Adipose tissue (tissue), 3 donors: ENCODE data around the gene CRYZ. TPM values are rescaled to one million over a fixed set of nuclear protein-coding genes. Genes with fewer than 3 reads are reported as not detected.
"Not testable (repeated sequence)": the region's sequence is repeated elsewhere in the genome, so short reads cannot be mapped to it uniquely, and the experiment has no call there.

Experiments
- H3K27ac ChIP-seq: one replicate; pipeline ENCODE4 v1.5.1; 2013; ENCODE audit warnings: low read depth, low read length
- WGBS, 3 donors: extraction: QIAGEN DNeasy Blood & Tissue Kit; methylation state at CpG; one replicate each; pipeline ENCODE4 v1.1.7; 2013; 5-methylcytosine and 5-hydroxymethylcytosine counted together
- polyA plus RNA-seq, 3 donors: library from polyadenylated mRNA; stranded (reverse); fragments of 200-250 nt; gene quantifications; one replicate each; pipeline ENCODE4 v1.2.3, GENCODE V29; 2013
- donor health status: healthy with polysubstance abuse.
- donor health status: Bipolar disorder and iron deficiency.
- donor health status: healthy.

The CRYZ gene
- polyA plus RNA-seq, 3 donors: 21.4 to 30.2 (median 26.3) TPM

- H3K27ac ChIP-seq: no peak overlapping the region
- 26 to 33% (median 29%) methylated on average over 5 of the region's 5 CpGs for WGBS, 3 donors
Measured at GRCh38 chr1:74689621-74690363, 43.1 kb downstream of the CRYZ start.

- 67 to 84% (median 83%) methylated on average over 4 of the region's 4 CpGs for WGBS, 3 donors
- no peak overlapping the region for H3K27ac ChIP-seq
Measured at GRCh38 chr1:74686928-74687327, 45.9 kb downstream of the CRYZ start.

GRCh38 chr1:74684301-74684700, 48.5 kb downstream of the CRYZ start:
- no peak overlapping the region for H3K27ac ChIP-seq
- WGBS, 3 donors: 93 to 96% (median 93%) methylated on average over 2 of the region's 2 CpGs

GRCh38 chr1:74683656-74684055, 49.2 kb downstream of the CRYZ start:
- H3K27ac ChIP-seq: no peak overlapping the region

- WGBS, 3 donors: 61 to 86% (median 80%) methylated on average over 2 of the region's 2 CpGs
- H3K27ac ChIP-seq: no peak overlapping the region
Measured at GRCh38 chr1:74681851-74682250, 51.0 kb downstream of the CRYZ start.

GRCh38 chr1:74681449-74681848, 51.4 kb downstream of the CRYZ start:
- WGBS, 3 donors: 79 to 85% (median 84%) methylated on average over 4 of the region's 4 CpGs
- H3K27ac ChIP-seq: no peak overlapping the region

GRCh38 chr1:74681001-74681400, 51.8 kb downstream of the CRYZ start:
- 53 to 73% (median 59%) methylated on average over 3 of the region's 3 CpGs for WGBS, 3 donors
- H3K27ac ChIP-seq: no peak overlapping the region

- no peak overlapping the region for H3K27ac ChIP-seq
- WGBS, 3 donors: 87 to 95% (median 95%) methylated on average over 2 of the region's 2 CpGs
Measured at GRCh38 chr1:74679811-74680210, 53.0 kb downstream of the CRYZ start.

GRCh38 chr1:74677926-74678325, 54.9 kb downstream of the CRYZ start:
- no peak overlapping the region for H3K27ac ChIP-seq

- 49 to 73% (median 69%) methylated on average over 6 of the region's 6 CpGs for WGBS, 3 donors
- no peak overlapping the region for H3K27ac ChIP-seq
Measured at GRCh38 chr1:74674278-74675048, 58.4 kb downstream of the CRYZ start.

- 2 to 3% (median 3%) methylated on average over 32 to 44 of the region's 44 CpGs for WGBS, 3 donors
Measured at GRCh38 chr1:74673351-74674111, 59.3 kb downstream of the CRYZ start, which contains the start of gene ERICH3. TSS of gene ERICH3 (minus strand) at chr1:74673792. CDS start at chr1:74673519, 273 bp downstream.

GRCh38 chr1:74670866-74671265, 62.0 kb downstream of the CRYZ start:
- 75 to 86% (median 82%) methylated on average over 3 of the region's 3 CpGs for WGBS, 3 donors
- not testable (repeated sequence) for H3K27ac ChIP-seq

More at GRCh38 chr1:74673351-74674111, 59.3 kb downstream of the CRYZ start, which contains the start of gene ERICH3:
- no peak within 1 kb of the TSS for H3K27ac ChIP-seq

Other genes starting within 250 kb of the CRYZ start
- gene LRRC53, start 220.4 kb downstream of the CRYZ start, polyA plus RNA-seq: not detected
- under 1 TPM in 2 of 3 donors, not detected in 1; 0.05 to 0.11 TPM for gene ERICH3, start 59.3 kb downstream of the CRYZ start, polyA plus RNA-seq
- gene TYW3, start 102 bp upstream of the CRYZ start, polyA plus RNA-seq: 10 to 100 TPM in 2 of 3 donors, 1 to 10 TPM in 1; 4.7 to 15.6 (median 10.5) TPM